ENCODE measurements around the gene BCOR. TPM values are rescaled to one million over a fixed set of nuclear protein-coding genes. Genes with fewer than 3 reads are reported as not detected.

The BCOR gene
- total and polyA plus RNA-seq, 2 of the 4 experiments (the other 2 are of a cell fraction), result 7.5 to 9.0 TPM

- Histone ChIP-seq H2BK5ac (ENCODE audit: low read depth, low read length, poor library complexity, severe bottlenecking) (no peak overlapping the region), H2AK5ac (ENCODE audit: low read depth, low read length) (no peak overlapping the region), H3K4me1 (ENCODE audit: control insufficient read depth, insufficient read depth, low read length) (0 out of 2 replicates have a peak, but pooled peaks cover 2% of the 10 kb centered on the region), H4K91ac (ENCODE audit: insufficient read depth, low read depth, low read length) (no peak overlapping the region), H3K4ac (ENCODE audit: low read depth, low read length) (no peak overlapping the region), H3K14ac (replicated peaks; ENCODE audit: low read depth, low read length) (no peak overlapping the region), H4K5ac (ENCODE audit: low read depth, low read length) (no peak overlapping the region), H2AFZ (replicated peaks; ENCODE audit: low read length, poor library complexity) (no peak overlapping the region), H3K27me3 (ENCODE audit: control insufficient read depth, insufficient read depth, low read length) (peaks cover 3% of the 10 kb centered on the region), H3K4me3 (ENCODE audit: insufficient read depth, low read depth, low read length) (no peak overlapping the region), H3K36me3 (ENCODE audit: control insufficient read depth, insufficient read depth, low read length) (no peaks in the 10 kb centered on the region), H3K9ac (ENCODE audit: low read depth, low read length) (no peak overlapping the region), H2BK20ac (ENCODE audit: low read depth, low read length) (no peak overlapping the region), H2BK15ac (ENCODE audit: low read depth, low read length) (no peak overlapping the region), H3K18ac (ENCODE audit: low read depth, low read length) (no peak overlapping the region), H2BK120ac (ENCODE audit: low read depth, low read length) (no peak overlapping the region), H3K79me1 (ENCODE audit: low read depth in 1 of 2, low read length in 2 of 2) (no peaks in the 10 kb centered on the region), H3K9me3 (ENCODE audit: control insufficient read depth, insufficient read depth, low read length) (peaks cover 5% of the 10 kb centered on the region), H3K9me1 (ENCODE audit: insufficient read depth, low read length) (no peaks in the 10 kb centered on the region), H3K56ac (ENCODE audit: extremely low read depth, insufficient read depth, low read length) (no peak overlapping the region), H4K20me1 (ENCODE audit: insufficient read depth, low read length) (no peaks in the 10 kb centered on the region), H3K4me2 (ENCODE audit: low read depth, low read length) (no peak overlapping the region), H2AK9ac (replicated peaks; ENCODE audit: low read depth, low read length, poor library complexity) (no peak overlapping the region), H4K8ac (ENCODE audit: low read depth in 2 of 2, low read length in 2 of 2) (no peak overlapping the region), H3K23ac (ENCODE audit: low read depth, low read length) (no peak overlapping the region), H3K27ac (ENCODE audit: insufficient read depth, low read length) (no peak overlapping the region)
- in situ Hi-C loops (cut with MboI; ENCODE audit: low sequenced_read_pairs), result no loop called here
- CTCF ChIA-PET, result no interaction called here
- no TSS peak for BruUV-seq (replicated peaks)
- intact Hi-C loops (cut with micrococcal nuclease), result no loop called here
- TF ChIP-seq MAZ (IDR thresholded peaks at IDR 0.05; ENCODE audit: borderline replicate concordance, low read depth, low read length), result no peak
- TF ChIP-seq SMC3 (IDR thresholded peaks at IDR 0.05; ENCODE audit: low read depth, low read length), result no peak
- no peak for TF ChIP-seq POLR2A (IDR thresholded peaks at IDR 0.05; ENCODE audit: low read depth, low read length)
- no peak for TF ChIP-seq USF2 (IDR thresholded peaks at IDR 0.05; ENCODE audit: low read depth, low read length)
- no peak for TF ChIP-seq CEBPB (IDR thresholded peaks at IDR 0.05; ENCODE audit: low read depth, low read length)
- TF ChIP-seq NFE2L2 (IDR thresholded peaks at IDR 0.05; ENCODE audit: low read depth, low read length), result no peak
- TF ChIP-seq MAFK (IDR thresholded peaks at IDR 0.05; ENCODE audit: low read depth, low read length), result no peak
- no peak for TF ChIP-seq ELK1 (IDR thresholded peaks at IDR 0.05; ENCODE audit: borderline replicate concordance, low read depth, low read length)
- no peak for TF ChIP-seq FOS (IDR thresholded peaks at IDR 0.05; ENCODE audit: low read depth, low read length)
- TF ChIP-seq MXI1 (IDR thresholded peaks at IDR 0.05; ENCODE audit: borderline replicate concordance, low read depth, low read length), result no peak
- no peak for TF ChIP-seq RCOR1 (IDR thresholded peaks at IDR 0.05; ENCODE audit: insufficient replicate concordance, low read length)
- dilution Hi-C loops (cut with HindIII; ENCODE audit: low sequenced_read_pairs, unreplicated experiment), result no loop called here
- ATAC-seq (ENCODE audit: low read depth), result no peak
- POLR2A ChIA-PET (ENCODE audit: unreplicated experiment), result no interaction called here
- no CpG with 5 or more reads among the region's 4 CpGs for WGBS, 2 experiments (ENCODE audit: extremely low coverage in 2 of 2, insufficient read length in 1 of 2)
- DNase-seq, result no peak
These were observed 78.2 kb downstream of the BCOR start for GRCh38 chrX:40019541-40019940.
